SK-N-MC (cell line): ENCODE measurements around the gene OR6C75.

Experiments used
- EZH2 ChIP-seq: fragments of 200-600 bp; sonication (generic); IDR thresholded peaks from one replicate; pipeline ENCODE4 v1.6.1; 2017; ENCODE audit warnings: antibody characterized with exemption
- POLR2AphosphoS5 ChIP-seq: IDR thresholded peaks from 2 replicates; pipeline ENCODE4 v1.6.1; 2012; ENCODE audit warnings: mild to moderate bottlenecking, low read depth, low read length, borderline replicate concordance

GRCh38 chr12:55365086-55365485 is 2.3 kb downstream of the OR6C75 start:
- TF ChIP-seq POLR2AphosphoS5 (no peak), EZH2 (no peak)
